ENCODE data around the gene ADGRE2. TPM values are rescaled to one million over a fixed set of nuclear protein-coding genes. Genes with fewer than 3 reads are reported as not detected.
"Not testable (repeated sequence)": the region's sequence is repeated elsewhere in the genome, so short reads cannot be mapped to it uniquely, and the experiment has no call there.

Gene ADGRE2
- total RNA-seq, 1 experiment from 2014 or later = 0.29 TPM

DNA sequence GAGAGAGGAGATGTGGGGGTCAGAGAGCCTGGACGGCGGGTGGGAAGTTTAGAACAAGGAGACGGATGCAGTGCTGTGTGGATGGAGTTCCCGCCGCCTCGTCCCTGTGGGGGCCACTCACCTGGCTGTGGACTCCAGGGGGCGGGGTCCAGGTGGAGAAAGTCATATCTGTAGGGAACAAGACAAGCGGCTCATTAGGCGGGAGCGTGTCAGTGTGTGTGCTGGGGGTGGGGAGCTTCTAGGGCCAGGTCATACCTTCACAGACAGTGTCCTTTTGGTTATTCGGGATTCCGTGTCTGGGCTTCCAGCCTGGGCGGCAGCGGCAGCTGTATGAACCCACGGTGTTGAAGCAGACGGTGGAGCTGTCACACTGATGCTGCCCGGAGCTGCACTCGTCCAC, 13.0 kb downstream of the ADGRE2 start:
- DNase-seq (ENCODE audit: low read depth, low spot score); in situ Hi-C loops (cut with HindIII; ENCODE audit: low pct_unique_long_range_greater_than_20kb, low sequenced_read_pairs): not testable (repeated sequence)

DNA sequence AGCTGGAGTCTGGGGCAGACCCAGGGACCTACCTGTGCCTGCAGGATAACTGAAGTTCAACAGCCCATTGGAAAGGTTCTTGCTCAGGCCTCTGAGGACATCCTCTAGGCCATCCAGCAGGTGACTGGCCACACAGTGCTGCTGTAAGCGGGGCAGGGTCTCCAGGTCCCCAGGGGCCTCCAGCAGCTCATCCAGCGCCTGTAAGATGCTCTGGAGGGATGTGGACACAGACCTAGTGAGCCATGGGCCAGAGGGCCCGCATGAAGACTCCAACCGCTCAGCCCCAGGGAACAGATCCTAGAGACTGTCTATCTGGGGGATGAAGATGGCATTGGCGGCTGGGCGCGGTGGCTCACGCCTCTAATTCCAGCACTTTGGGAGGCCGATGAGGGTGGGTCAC, 14.0 kb downstream of the ADGRE2 start:
- DNase-seq (ENCODE audit: low read depth, low spot score) = no peak
- in situ Hi-C loops (cut with HindIII; ENCODE audit: low pct_unique_long_range_greater_than_20kb, low sequenced_read_pairs) = no loop called here

DNA sequence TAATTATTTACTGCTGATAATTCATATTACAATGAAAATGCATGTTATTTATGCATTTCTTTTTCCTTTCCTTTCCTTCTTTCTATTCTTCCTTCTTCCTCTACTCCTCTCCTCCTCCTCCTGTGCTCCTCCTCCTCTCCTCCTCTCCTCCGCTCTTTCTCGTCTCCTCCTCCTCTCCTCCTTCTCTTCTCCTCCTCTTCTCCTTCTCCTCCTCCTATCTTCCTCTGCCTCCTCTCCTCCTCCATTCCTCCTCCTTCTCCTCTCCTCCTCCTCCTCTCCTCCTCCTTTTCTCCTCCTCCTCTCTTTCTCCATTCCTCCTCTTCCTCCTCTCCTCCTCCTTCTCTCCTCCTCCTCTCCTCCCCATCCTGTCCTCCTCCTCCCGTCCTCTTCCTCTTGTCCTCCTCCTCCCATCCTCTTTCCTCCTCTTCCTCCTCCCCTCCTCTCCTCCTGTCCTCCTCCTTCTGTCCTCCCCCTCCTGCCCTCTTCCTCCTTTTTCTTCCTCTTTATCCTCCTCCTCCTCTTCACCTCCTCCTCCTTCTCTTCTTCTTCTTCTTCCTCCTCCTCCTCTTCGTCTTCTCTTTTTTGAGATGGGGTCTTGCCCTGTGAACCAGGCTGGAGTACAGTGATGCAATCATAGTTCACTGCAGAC, 14.7 kb downstream of the ADGRE2 start:
- in situ Hi-C loops (cut with HindIII; ENCODE audit: low pct_unique_long_range_greater_than_20kb, low sequenced_read_pairs) = no loop called here
- DNase-seq (ENCODE audit: low read depth, low spot score) = no peak

DNA sequence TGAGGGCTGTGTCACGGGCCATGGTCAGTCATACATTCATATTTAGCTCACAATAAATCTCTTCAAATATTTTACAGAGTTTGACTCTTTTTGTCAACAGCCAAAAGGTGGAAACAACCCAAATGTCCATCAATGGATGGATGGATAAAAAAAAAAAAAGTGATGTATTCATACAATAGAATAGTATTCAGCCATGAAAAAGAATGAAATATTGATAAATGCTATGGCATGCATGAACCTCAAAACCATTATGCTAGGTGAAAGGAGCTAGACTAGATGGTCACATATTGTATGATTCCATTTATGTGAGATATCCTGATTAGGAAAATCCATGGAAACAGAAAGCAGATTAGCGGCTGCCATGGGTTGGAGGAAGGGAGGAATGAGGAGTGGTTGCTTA, 16.2 kb downstream of the ADGRE2 start:
- in situ Hi-C loops (cut with HindIII; ENCODE audit: low pct_unique_long_range_greater_than_20kb, low sequenced_read_pairs) = no loop called here
- no peak for DNase-seq (ENCODE audit: low read depth, low spot score)

DNA sequence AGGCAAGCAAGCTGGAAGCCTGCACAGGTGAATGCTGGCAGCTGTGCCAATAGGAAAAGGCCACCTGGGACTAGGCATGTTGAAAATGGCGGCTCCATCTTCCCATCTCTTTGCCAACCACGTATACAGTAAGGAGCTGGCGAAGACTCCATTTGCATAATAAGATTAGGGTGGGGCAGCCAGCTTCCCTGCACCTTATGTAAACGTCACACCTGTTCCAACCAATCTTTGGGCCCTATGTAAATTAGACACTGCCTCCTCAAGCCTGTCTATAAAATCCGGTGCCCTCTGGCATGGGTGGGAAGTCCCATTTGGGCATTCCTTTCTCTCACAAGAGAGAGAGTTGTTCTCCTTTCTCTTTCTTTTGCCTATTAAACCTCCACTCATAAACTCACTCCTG, 16.8 kb downstream of the ADGRE2 start:
- no peak for DNase-seq (ENCODE audit: low read depth, low spot score)
- in situ Hi-C loops (cut with HindIII; ENCODE audit: low pct_unique_long_range_greater_than_20kb, low sequenced_read_pairs) = no loop called here

DNA sequence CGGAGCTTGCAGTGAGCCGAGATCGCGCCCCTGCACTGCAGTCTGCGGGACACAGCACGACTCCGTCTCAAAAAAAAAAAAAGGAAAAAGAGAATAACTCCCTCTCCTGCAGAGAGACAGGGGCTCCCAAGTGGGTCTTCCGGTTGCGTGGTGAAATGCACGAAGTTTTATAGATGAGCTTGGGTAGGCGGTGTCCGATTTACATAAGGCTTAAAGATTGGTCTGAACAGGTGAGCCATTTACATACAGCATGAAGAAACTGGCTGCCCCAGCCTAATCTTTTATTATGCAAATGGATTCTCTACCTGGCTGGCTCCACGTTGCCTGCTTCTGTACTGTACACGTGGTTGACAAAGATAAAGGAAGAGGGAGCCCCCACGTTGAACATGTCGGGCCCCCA, 19.5 kb downstream of the ADGRE2 start:
- in situ Hi-C loops (cut with HindIII; ENCODE audit: low pct_unique_long_range_greater_than_20kb, low sequenced_read_pairs) = no loop called here

DNA sequence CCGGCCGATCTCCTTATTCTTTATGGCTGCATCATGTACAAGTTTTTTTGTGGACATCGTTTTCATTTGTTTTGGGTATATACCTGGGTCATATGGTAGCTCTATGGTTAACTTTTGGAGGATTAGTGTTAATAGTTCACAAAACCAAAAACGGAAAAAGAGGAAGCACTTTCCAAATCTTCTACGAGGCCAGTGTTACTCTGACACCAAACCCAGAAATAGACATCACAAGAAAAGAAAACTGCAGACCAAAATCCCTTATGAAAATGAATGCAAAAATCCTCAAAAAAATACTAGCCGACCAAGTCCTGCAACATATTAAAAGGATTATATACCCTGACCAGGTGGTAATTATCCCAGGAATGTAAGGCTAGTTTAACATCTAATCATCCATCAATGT, 29.8 kb downstream of the ADGRE2 start:
- in situ Hi-C loops (cut with HindIII; ENCODE audit: low pct_unique_long_range_greater_than_20kb, low sequenced_read_pairs) = no loop called here
- no peak for DNase-seq (ENCODE audit: low read depth, low spot score)

More for the DNA sequence above, 19.5 kb downstream of the ADGRE2 start:
- DNase-seq (ENCODE audit: low read depth, low spot score) = no peak

DNA sequence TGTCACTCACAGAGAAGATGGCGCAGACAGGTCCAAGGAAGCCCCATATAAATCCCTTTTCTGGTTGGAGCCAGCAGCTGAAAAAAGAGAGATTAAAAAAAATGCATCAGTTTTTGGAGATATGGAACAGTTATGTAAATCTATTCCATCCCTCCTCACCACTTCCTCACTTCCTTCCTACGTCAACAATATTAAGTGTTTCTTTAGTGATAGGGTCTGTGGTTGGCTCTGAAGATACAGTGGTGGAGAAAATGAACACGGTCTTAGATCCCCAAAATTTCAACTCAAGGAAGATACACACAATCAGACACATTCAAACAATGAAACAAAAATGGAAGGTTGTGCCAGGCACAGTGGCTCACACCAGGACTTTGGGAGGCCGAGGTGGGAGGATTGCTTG, 31.5 kb downstream of the ADGRE2 start:
- DNase-seq (ENCODE audit: low read depth, low spot score) = no peak
- in situ Hi-C loops (cut with HindIII; ENCODE audit: low pct_unique_long_range_greater_than_20kb, low sequenced_read_pairs) = no loop called here

DNA sequence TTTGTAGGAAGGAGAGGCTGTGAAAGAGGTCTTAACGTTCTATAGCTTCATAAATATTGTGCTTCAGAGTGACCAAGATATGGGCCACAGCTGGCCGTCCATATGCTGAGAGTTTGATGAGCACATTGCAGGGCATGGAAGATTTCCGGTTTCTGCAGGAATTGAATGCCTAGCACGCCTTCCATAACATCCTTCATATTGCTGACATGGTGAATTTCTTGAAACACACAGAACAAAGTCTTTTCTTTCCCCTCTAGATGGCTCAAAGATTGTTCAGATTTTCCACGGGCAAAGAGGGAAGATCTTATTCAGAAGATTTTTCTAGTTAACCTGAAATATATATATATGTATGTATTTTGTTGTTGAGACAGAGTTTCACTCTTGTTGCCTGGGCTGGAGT, 42.4 kb downstream of the ADGRE2 start:
- DNase-seq (ENCODE audit: low read depth, low spot score) = no peak
- in situ Hi-C loops (cut with HindIII; ENCODE audit: low pct_unique_long_range_greater_than_20kb, low sequenced_read_pairs) = no loop called here

DNA sequence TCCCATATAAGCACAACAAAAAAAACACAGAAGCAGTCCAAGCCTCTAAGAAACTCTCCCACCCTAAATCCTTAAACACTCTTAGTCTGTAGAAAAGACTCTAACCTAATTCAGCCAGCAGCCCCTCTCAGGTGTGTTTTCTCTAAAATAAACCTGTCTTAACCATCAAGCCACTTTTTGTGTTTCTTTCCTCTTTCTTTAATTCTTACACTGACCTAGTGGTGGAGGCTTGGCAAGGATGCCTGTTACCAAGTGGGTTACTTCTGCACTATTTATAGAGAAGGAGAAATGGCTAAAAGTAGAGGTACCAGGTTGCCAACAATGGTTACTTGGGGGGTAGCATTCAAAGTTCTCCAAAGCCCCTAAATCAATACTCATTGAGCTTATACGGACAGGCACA, 44.8 kb downstream of the ADGRE2 start:
- no peak for DNase-seq (ENCODE audit: low read depth, low spot score)
- in situ Hi-C loops (cut with HindIII; ENCODE audit: low pct_unique_long_range_greater_than_20kb, low sequenced_read_pairs) = no loop called here

DNA sequence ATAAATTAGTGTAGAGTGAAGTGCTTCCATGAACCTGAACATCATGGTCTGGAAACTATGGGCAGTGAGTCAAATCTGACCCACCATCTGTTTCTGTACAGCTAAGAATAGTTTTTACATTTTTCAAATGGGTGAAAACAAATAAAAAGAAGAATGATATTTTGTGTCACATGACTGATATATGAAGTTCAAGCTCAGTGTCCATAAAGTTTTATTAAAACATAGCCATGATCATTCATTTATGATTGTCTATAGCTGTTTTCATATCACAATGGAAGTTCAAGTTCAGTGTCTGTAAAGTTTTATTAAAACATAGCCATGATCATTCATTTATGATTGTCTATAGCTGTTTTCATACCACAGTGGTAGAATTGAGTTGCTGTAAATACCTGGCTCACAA, 45.9 kb downstream of the ADGRE2 start:
- in situ Hi-C loops (cut with HindIII; ENCODE audit: low pct_unique_long_range_greater_than_20kb, low sequenced_read_pairs) = no loop called here
- DNase-seq (ENCODE audit: low read depth, low spot score) = no peak

DNA sequence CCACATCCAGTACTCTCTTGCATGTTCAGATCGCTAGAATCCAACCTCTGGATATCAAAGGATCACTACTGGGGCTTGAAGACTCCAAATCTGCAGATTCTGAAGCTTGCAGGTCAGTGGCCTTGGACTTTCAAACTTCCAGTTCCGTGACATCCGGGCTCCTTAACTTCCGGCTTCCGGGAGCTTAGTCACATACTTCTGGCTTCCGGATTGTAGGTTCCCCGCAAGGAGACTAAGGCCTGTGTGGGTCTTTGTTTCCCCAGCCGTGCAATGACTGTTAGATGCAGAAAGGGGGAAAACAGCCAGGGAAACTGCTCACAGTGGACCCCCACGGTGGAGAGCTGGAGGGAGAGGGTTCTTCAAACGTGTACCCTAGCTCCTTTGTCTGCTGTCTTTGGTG, 47.2 kb downstream of the ADGRE2 start:
- in situ Hi-C loops (cut with HindIII; ENCODE audit: low pct_unique_long_range_greater_than_20kb, low sequenced_read_pairs) = no loop called here
- no peak for DNase-seq (ENCODE audit: low read depth, low spot score)

DNA sequence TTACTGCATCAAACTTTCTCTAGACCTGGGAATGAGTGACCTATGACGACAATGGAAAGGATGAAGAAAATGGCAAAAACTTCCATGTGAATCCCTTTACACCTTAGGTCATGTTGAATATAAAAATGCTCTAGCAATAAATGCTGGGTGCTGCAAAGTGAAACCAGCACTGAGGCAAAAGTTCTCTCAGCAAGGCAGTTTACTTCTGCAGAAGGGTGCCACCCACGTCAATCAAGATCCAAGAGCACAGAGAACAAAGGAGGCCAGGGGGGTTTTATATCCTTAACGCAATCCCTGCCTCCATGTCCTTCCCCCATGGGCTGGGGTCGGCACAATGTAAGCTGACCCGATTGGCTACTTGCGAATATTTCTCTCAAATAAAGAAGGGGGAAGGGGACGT, 49.8 kb downstream of the ADGRE2 start:
- no peak for DNase-seq (ENCODE audit: low read depth, low spot score)

DNA sequence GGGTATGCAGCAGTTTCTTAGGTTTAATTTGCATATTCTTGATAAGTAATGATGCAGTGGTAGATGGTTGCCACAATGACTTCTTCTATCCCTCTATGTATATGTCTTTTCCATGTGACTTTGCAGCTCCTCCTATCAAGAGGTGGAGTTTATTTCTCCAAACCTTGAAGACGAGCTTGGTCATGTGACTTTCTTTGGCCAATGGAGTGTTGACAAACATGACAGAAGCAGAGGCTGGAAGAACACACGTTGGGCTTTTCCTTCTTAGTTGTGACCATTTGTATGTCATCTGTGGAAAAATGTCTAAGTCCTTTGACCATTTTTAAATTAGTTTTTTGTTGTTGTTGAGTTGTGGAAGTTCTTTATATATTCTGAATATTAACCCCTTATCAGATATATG, 56.2 kb downstream of the ADGRE2 start:
- in situ Hi-C loops (cut with HindIII; ENCODE audit: low pct_unique_long_range_greater_than_20kb, low sequenced_read_pairs) = no loop called here
- no peak for DNase-seq (ENCODE audit: low read depth, low spot score)

More for the DNA sequence above, 49.8 kb downstream of the ADGRE2 start:
- in situ Hi-C loops (cut with HindIII; ENCODE audit: low pct_unique_long_range_greater_than_20kb, low sequenced_read_pairs) = no loop called here

DNA sequence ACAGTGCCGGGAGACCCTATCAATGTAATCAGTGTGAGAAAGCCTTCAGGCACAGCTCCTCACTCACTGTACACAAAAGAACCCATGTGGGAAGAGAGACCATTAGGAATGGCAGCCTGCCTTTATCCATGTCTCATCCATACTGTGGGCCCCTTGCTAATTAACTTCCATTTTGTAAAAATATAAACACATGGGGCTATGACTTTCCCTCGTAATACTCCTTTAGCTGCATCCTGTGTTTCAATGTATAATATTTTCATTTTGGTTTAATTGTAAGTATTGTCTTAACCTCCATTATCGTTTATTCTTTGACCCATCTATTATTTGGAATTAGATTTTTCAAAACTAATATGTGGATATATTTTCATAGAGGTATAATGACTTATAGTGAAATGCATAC, 59.2 kb downstream of the ADGRE2 start:
- DNase-seq (ENCODE audit: low read depth, low spot score) = no peak
- in situ Hi-C loops (cut with HindIII; ENCODE audit: low pct_unique_long_range_greater_than_20kb, low sequenced_read_pairs) = no loop called here

DNA sequence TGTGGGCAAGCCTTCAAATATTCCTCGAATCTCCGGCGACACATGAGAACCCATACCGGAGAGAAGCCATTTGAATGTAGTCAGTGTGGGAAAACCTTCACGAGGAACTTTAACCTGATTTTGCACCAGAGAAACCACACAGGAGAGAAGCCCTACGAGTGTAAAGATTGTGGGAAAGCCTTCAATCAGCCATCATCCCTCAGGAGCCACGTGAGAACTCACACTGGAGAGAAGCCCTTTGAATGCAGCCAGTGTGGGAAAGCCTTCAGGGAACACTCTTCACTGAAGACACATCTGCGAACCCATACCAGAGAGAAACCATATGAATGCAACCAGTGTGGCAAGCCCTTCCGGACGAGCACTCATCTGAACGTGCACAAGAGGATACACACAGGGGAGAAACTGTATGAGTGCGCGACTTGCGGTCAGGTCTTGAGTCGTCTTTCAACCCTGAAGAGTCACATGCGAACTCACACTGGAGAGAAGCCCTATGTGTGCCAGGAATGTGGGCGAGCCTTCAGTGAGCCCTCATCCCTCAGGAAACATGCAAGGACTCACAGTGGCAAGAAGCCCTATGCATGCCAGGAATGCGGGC, 59.7 kb downstream of the ADGRE2 start:
- in situ Hi-C loops (cut with HindIII; ENCODE audit: low pct_unique_long_range_greater_than_20kb, low sequenced_read_pairs) = no loop called here

DNA sequence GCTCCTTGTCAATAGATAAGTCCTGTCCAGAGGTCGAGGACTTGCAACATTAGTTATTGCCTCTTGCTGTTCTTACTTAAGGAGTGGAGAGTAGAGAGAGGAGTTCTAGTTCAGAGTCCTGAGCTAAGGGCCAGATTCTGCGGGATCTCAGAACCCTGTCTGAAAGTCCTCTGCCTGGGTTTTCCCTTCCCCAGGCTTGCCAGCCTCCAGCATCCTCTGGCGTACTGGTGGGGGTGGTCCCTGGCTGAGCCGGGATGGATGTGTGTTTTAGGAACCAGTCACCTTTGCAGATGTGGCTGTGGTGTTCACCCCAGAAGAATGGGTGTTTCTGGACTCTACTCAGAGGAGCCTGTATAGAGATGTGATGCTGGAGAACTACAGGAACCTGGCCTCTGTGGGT, 62.5 kb downstream of the ADGRE2 start:
- in situ Hi-C loops (cut with HindIII; ENCODE audit: low pct_unique_long_range_greater_than_20kb, low sequenced_read_pairs) = no loop called here
- no peak for DNase-seq (ENCODE audit: low read depth, low spot score)

More for the DNA sequence above, 59.7 kb downstream of the ADGRE2 start:
- no peak for DNase-seq (ENCODE audit: low read depth, low spot score)

DNA sequence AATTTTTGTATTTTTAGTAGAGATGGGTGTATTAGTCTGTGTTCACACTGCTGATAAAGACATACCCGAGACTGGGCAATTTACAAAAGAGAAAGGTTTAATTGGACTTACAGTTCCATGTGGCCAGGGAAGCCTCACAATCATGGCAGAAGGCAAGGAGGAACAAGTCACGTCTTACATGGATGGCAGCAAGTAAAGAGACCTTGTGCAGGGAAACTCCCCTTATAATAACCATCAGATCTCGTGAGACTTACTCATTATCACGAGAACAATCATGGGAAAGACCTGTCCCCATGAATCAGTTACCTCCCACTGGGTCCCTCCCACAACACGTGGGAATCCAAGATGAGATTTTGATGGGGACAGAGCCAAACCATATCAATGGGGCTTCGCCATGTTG, 73.9 kb downstream of the ADGRE2 start:
- in situ Hi-C loops (cut with HindIII; ENCODE audit: low pct_unique_long_range_greater_than_20kb, low sequenced_read_pairs) = no loop called here
- DNase-seq (ENCODE audit: low read depth, low spot score) = no peak

DNA sequence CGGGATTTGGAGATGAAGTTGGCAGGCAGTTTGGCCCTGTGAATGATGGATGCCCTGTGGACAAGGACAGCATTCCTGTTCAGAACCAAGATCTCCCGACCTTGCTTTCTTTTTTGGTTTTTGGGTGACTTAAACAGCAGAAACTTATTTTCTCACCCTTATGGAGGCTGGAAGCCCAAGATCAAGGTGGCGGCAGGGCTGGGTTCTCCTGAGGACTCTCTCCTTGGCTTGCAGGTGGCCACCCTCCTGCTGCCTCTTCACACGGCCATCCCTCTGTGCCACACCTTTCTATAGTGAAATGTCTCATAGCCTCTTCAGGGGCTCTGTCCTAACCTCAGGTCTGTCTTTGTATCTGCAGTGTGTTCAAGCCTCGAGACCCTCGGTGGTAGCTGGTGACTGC, 74.5 kb downstream of the ADGRE2 start:
- no peak for DNase-seq (ENCODE audit: low read depth, low spot score)
- in situ Hi-C loops (cut with HindIII; ENCODE audit: low pct_unique_long_range_greater_than_20kb, low sequenced_read_pairs) = no loop called here
